ENCODE data around the gene RXRA. TPM values are rescaled to one million over a fixed set of nuclear protein-coding genes. Genes with fewer than 3 reads are reported as not detected.
A peak's percentile ranks its signal among the peaks of the same experiment; 100 is the strongest.

RXRA gene
- total and polyA plus RNA-seq, 2 of the 13 experiments (the other 11 are each of a cell fraction or from before 2014, with no cell fraction given) = 18.9 to 29.2 TPM

GRCh38 chr9:134486596-134486995 lies 160.3 kb downstream of the RXRA start:
- POLR2A ChIA-PET = no interaction called here
- Histone ChIP-seq H3K4me1 (ENCODE audit: insufficient read depth, low read length) (no peaks in the 10 kb centered on the region), H3K36me3 (replicated peaks in 1 of 2; ENCODE audit: control insufficient read depth in 1 of 2, insufficient read depth in 2 of 2, low read length in 2 of 2) (no peaks in the 10 kb centered on the region), H2AFZ (ENCODE audit: low read length) (no peak overlapping the region), H3K9ac (ENCODE audit: insufficient read depth, low read depth, low read length) (no peak overlapping the region), H3K79me2 (ENCODE audit: insufficient read depth, low read length) (no peaks in the 10 kb centered on the region), H4K20me1 (ENCODE audit: insufficient read depth, low read length) (no peaks in the 10 kb centered on the region; the same call in 1 of the 2 replicates), H3K9me3 (ENCODE audit: low read length) (no peaks in the 10 kb centered on the region), H3K4me2 (ENCODE audit: low read depth, low read length) (no peak overlapping the region), H3K27me3 (ENCODE audit: control insufficient read depth in 1 of 2, insufficient read depth in 2 of 2, low read length in 2 of 2) (peaks cover 13 to 89% of the 10 kb centered on the region in 2 experiments; a peak in 4 of 5 replicates), H3K27ac (ENCODE audit: extremely low read length, insufficient read depth, low read length) (no peak overlapping the region), H3K4me3 (replicated peaks in 1 of 3; ENCODE audit: insufficient read depth in 1 of 3, low read depth in 2 of 3, low read length in 3 of 3) (no peak overlapping the region)
- BruUV-seq (replicated peaks) = no TSS peak
- in situ Hi-C loops (cut with HindIII; ENCODE audit: extremely low pct_ligation_motif_present, low pct_unique_long_range_greater_than_20kb) (no loop called here), intact Hi-C loops (cut with micrococcal nuclease; ENCODE audit: unreplicated experiment) (no loop called here)
- WGBS (ENCODE audit: low lambda C conversion rate) = 60% methylated on average over 9 of the region's 16 CpGs
- TF ChIP-seq HDAC2 (CRISPR knock-in tag; IDR thresholded peaks at IDR 0.05) (no peak), ZNF562 (CRISPR knock-in tag; IDR thresholded peaks at IDR 0.05; ENCODE audit: borderline replicate concordance) (no peak), ZNF292 (CRISPR knock-in tag; IDR thresholded peaks at IDR 0.05; ENCODE audit: borderline replicate concordance, low read depth) (no peak), IRX3 (CRISPR knock-in tag; IDR thresholded peaks at IDR 0.05; ENCODE audit: borderline replicate concordance, low read depth) (no peak), ZNF672 (CRISPR knock-in tag; IDR thresholded peaks at IDR 0.05) (no peak), PAXIP1 (CRISPR knock-in tag; conservative IDR thresholded peaks at IDR 0.05) (no peak), TGIF2 (CRISPR knock-in tag; IDR thresholded peaks at IDR 0.05) (no peak), PAX8 (CRISPR knock-in tag; IDR thresholded peaks at IDR 0.05; ENCODE audit: borderline replicate concordance) (no peak), ZNF841 (CRISPR knock-in tag; IDR thresholded peaks at IDR 0.05; ENCODE audit: borderline replicate concordance) (no peak), GFI1 (CRISPR knock-in tag; IDR thresholded peaks at IDR 0.05; ENCODE audit: borderline replicate concordance) (no peak), MYNN (CRISPR knock-in tag; IDR thresholded peaks at IDR 0.05; ENCODE audit: low read depth) (no peak), NR3C1 (CRISPR knock-in tag; IDR thresholded peaks at IDR 0.05) (no peak), ZMYM2 (CRISPR knock-in tag; IDR thresholded peaks at IDR 0.05) (no peak)
- ATAC-seq (no peak), FAIRE-seq (no peak), DNase-seq (ENCODE audit: low spot score) (no peak)
- CTCF ChIA-PET (ENCODE audit: low intra/inter-chr PET ratio, low total read pairs) = no interaction called here

Small RNA genes within 50 kb of the gene (microRNA-seq; reads per million reads assigned to microRNA genes)
- gene MIR4669 = 3.1 reads per million, percentile 20 among the genes with 10 or more reads in this experiment

Small RNA genes within 50 kb of the gene (small RNA-seq; reads per million reads assigned to genes)
- 0 to 0.33 (median 0) reads per million in 3 experiments for gene MIR4669 (ENCODE audit: insufficient read depth in 2 of 3, insufficient read length in 3 of 3, low read depth in 2 of 3, low replicate concordance in 1 of 3)

Other genes with a start within 250 kb of the RXRA start
- gene WDR5, start 190.4 kb upstream of the RXRA start, total RNA-seq (2016; rRNA removed; fragmentation: Illumina TruSeq; extraction: Trizol) = 31.6 and 34.3 TPM in 2 replicates
- 34.3 and 39.8 TPM in 2 replicates for gene WDR5, start 190.4 kb upstream of the RXRA start, polyA plus RNA-seq (2011; rRNA removed)
- gene RNU6ATAC, start 161.9 kb upstream of the RXRA start, total RNA-seq (2016; rRNA removed; fragmentation: Illumina TruSeq; extraction: Trizol) = 894 TPM in 1 of 2 replicates, not detected in the other
- not detected in 2 replicates for gene RNU6ATAC, start 161.9 kb upstream of the RXRA start, polyA plus RNA-seq (2011; rRNA removed)